Measurements from ENCODE around the gene LRRC10B.
A peak's percentile ranks its signal among the peaks of the same experiment; 100 is the strongest.

Gene LRRC10B

DNA sequence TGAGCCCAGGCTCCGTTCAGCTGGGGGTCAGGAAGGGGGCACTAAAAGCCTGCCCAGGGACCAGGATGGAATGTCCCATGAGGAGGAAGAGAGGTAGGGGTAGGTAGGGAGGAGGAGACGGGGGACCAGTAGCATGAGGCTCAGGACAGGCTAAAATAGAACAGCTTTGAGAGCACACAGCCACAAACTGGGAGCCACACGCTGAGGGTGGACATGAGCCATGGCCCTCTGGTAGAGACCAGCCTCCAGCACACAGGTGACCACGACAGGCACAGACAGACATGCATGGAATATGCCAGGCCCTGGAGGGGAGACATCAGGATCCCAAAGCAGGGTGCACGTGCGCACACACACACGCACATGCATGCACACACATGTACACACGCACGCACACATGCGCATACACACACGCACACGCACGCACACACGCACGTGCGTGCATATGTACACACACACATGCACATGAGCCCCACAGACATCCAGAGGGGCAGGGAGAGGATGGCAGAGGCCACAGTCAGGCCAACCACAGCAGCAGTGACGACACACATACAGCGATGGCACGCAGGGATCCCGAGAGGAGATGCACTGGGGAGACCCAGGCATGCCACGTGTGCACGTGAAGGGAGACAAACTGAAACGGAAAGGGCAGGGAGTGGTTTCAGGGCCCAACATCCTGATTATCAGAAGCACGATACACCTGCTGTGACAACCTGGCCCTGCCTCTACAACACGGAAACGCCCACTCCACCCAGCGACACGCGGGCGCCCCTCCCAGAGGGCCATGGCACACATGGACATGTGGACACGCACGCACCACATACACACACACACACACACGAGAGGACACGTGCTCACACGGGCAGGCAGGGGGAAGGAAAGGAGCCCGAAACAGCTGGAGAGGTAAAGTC lies 25.7 kb downstream of the LRRC10B start:
- WGBS (ENCODE audit: extremely low coverage, insufficient coverage, insufficient read length), result no CpG with 5 or more reads among the region's 36 CpGs
- no peak overlapping the region for H4K91ac ChIP-seq (ENCODE audit: low read depth, low read length)
- H2BK120ac ChIP-seq (ENCODE audit: insufficient read depth, low read length, poor library complexity), result no peak overlapping the region

DNA sequence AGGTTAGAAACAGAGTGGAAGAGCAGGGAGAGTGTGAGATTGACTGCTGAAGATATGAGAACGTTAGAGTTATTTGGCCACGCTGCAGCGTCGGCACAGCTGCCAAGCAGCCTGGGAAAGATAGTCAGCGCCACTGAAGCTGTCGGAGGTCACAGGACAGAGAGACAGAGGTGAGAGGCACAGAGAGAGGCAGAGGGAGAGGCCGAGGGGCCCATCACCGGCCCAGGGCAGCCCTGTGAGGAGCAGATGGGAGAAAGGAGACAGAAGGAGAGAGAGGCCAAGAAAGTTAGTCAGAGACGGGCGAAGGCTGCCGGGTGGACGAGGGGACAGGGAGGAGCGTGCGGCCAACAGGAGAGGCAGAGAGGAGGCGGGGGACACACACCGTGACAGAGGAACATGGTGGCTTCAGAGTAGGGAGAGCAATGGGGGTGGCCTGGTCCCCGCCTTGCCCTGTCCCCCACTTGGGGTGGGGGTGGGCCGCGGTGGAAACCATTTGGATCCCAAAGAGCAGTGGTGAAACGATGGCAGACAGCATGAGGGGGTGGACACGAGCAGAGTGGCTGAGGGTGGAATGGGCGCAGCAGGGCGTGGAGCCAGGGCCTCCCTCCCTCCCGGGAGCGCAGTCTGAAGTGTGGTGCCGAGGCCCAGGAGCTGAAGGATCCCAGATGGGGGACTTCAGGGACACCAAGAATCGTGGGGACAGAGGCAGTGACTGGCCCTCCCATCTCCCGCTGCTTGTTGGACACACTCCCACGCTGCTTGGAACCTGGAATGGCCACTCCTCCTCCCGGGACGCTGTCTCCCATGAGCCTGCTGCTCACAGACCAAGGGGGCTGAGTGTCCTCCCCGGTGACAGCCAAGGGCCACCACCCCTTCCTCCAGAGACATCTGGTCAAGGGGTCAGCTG lies 26.6 kb downstream of the LRRC10B start:
- WGBS (ENCODE audit: extremely low coverage, insufficient coverage, insufficient read length), result no CpG with 5 or more reads among the region's 32 CpGs
- Histone ChIP-seq H2BK12ac (ENCODE audit: low read length) (no peak overlapping the region), H2BK120ac (ENCODE audit: insufficient read depth, low read length, poor library complexity) (no peak overlapping the region), H4K8ac (ENCODE audit: low read depth, low read length) (no peak overlapping the region), H4K12ac (ENCODE audit: low read depth, low read length) (no peak overlapping the region), H3K4me1 (ENCODE audit: control insufficient read depth in 1 of 2, insufficient read depth in 2 of 2, low read length in 2 of 2) (peaks cover 26 to 32% of the 10 kb centered on the region in 2 experiments), H3K4me3 (ENCODE audit: low read depth, low read length) (peak overlapping the region; percentile 33), H3K36me3 (ENCODE audit: control insufficient read depth in 1 of 2, insufficient read depth in 2 of 2, low read length in 2 of 2) (peaks cover 3 to 6% of the 10 kb centered on the region in 2 experiments), H3K4me2 (ENCODE audit: low read length) (no peak overlapping the region), H3K18ac (ENCODE audit: low read length) (no peak overlapping the region), H3K9me3 (ENCODE audit: insufficient read depth, low read depth, low read length) (peaks cover 7% of the 10 kb centered on the region), H3K9ac (ENCODE audit: low read length) (no peak overlapping the region), H3K27me3 (ENCODE audit: insufficient read depth, low read length) (no peaks in the 10 kb centered on the region), H2BK5ac (ENCODE audit: low read depth, low read length, poor library complexity) (no peak overlapping the region), H2AFZ (ENCODE audit: insufficient read depth, low read length, poor library complexity) (no peak overlapping the region), H3K23ac (ENCODE audit: low read length) (no peak overlapping the region), H3K14ac (ENCODE audit: low read length) (no peak overlapping the region), H3K79me1 (ENCODE audit: low read length) (peaks cover 4% of the 10 kb centered on the region), H3K4ac (ENCODE audit: low read depth, low read length) (no peak overlapping the region), H3K27ac (ENCODE audit: low read depth, low read length) (no peak overlapping the region), H3K79me2 (ENCODE audit: control insufficient read depth, insufficient read depth, low read length, poor library complexity) (no peaks in the 10 kb centered on the region), H4K91ac (ENCODE audit: low read depth, low read length) (no peak overlapping the region), H2AK5ac (ENCODE audit: low read length) (no peak overlapping the region)
- DNase-seq, result no peak

More for the DNA sequence above, 25.7 kb downstream of the LRRC10B start:
- Histone ChIP-seq H2AK5ac (ENCODE audit: low read length) (no peak overlapping the region), H3K4me2 (ENCODE audit: low read length) (no peak overlapping the region), H4K8ac (ENCODE audit: low read depth, low read length) (no peak overlapping the region), H3K27me3 (ENCODE audit: insufficient read depth, low read length) (no peaks in the 10 kb centered on the region), H3K79me2 (ENCODE audit: control insufficient read depth, insufficient read depth, low read length, poor library complexity) (no peaks in the 10 kb centered on the region), H3K4me1 (ENCODE audit: control insufficient read depth in 1 of 2, insufficient read depth in 2 of 2, low read length in 2 of 2) (peaks cover 26 to 34% of the 10 kb centered on the region in 2 experiments), H3K4ac (ENCODE audit: low read depth, low read length) (no peak overlapping the region), H3K14ac (ENCODE audit: low read length) (no peak overlapping the region), H3K27ac (ENCODE audit: low read depth, low read length) (no peak overlapping the region), H3K18ac (ENCODE audit: low read length) (no peak overlapping the region), H4K12ac (ENCODE audit: low read depth, low read length) (no peak overlapping the region), H3K23ac (ENCODE audit: low read length) (no peak overlapping the region), H2AFZ (ENCODE audit: insufficient read depth, low read length, poor library complexity) (no peak overlapping the region), H3K36me3 (ENCODE audit: control insufficient read depth in 1 of 2, insufficient read depth in 2 of 2, low read length in 2 of 2) (peaks cover 3 to 6% of the 10 kb centered on the region in 2 experiments), H2BK5ac (ENCODE audit: low read depth, low read length, poor library complexity) (no peak overlapping the region), H3K4me3 (ENCODE audit: low read depth, low read length) (peak overlapping the region; percentile 65), H2BK12ac (ENCODE audit: low read length) (no peak overlapping the region), H3K9me3 (ENCODE audit: insufficient read depth, low read depth, low read length) (peaks cover 7% of the 10 kb centered on the region), H3K9ac (ENCODE audit: low read length) (no peak overlapping the region), H3K79me1 (ENCODE audit: low read length) (peaks cover 4% of the 10 kb centered on the region)
- DNase-seq, result no peak

DNA sequence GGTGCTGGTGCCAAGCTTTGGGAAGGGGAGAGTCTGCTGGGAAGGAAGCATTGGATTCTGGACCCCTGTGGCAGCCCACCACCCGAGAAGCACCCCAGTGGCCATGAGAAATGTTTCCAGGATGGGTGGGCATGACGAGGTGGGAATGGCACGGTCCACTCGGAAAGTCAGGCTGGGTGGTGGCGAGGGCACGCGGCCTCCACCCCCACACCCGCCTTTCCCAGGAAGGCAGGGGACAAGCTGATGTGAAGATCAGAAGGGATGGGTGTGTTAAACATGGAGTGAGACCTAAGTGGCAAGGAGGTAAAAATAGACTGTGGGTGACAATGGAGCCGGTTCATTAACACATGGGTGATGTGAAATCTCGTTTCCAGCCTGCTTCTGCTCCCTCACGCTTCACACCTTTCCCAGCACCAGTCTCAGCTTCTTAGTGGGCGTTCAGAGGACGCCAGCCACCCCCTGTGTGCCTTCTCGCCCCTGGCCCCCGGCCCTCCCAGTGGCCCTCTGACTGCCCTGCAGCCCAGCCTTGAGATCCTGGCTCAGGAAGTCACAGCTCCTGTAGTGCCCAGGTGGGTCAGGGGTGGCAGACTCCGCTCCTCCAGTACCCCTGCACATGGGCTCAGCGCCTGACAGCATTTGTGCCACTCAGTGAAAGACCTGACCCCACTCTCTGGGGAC lies 27.6 kb downstream of the LRRC10B start:
- Histone ChIP-seq H3K4me3 (ENCODE audit: low read depth, low read length) (no peak overlapping the region), H3K79me1 (ENCODE audit: low read length) (peaks cover 4% of the 10 kb centered on the region), H3K27ac (ENCODE audit: low read depth, low read length) (peak overlapping the region; percentile 1), H3K27me3 (ENCODE audit: insufficient read depth, low read length) (no peaks in the 10 kb centered on the region), H2BK120ac (ENCODE audit: insufficient read depth, low read length, poor library complexity) (no peak overlapping the region), H4K91ac (ENCODE audit: low read depth, low read length) (no peak overlapping the region), H3K23ac (ENCODE audit: low read length) (no peak overlapping the region), H2BK5ac (ENCODE audit: low read depth, low read length, poor library complexity) (peak overlapping the region; percentile 1), H3K4me2 (ENCODE audit: low read length) (no peak overlapping the region), H3K4ac (ENCODE audit: low read depth, low read length) (no peak overlapping the region), H3K18ac (ENCODE audit: low read length) (peak overlapping the region; percentile 9), H3K9ac (ENCODE audit: low read length) (no peak overlapping the region), H2AK5ac (ENCODE audit: low read length) (no peak overlapping the region), H3K36me3 (ENCODE audit: control insufficient read depth in 1 of 2, insufficient read depth in 2 of 2, low read length in 2 of 2) (peaks cover 8 to 13% of the 10 kb centered on the region in 2 experiments), H4K8ac (ENCODE audit: low read depth, low read length) (no peak overlapping the region), H3K79me2 (ENCODE audit: control insufficient read depth, insufficient read depth, low read length, poor library complexity) (no peaks in the 10 kb centered on the region), H3K4me1 (ENCODE audit: control insufficient read depth in 1 of 2, insufficient read depth in 2 of 2, low read length in 2 of 2) (peaks cover 26 to 31% of the 10 kb centered on the region in 2 experiments), H2BK12ac (ENCODE audit: low read length) (no peak overlapping the region), H3K14ac (ENCODE audit: low read length) (peak overlapping the region; percentile 27), H3K9me3 (ENCODE audit: insufficient read depth, low read depth, low read length) (peaks cover 7% of the 10 kb centered on the region), H2AFZ (ENCODE audit: insufficient read depth, low read length, poor library complexity) (no peak overlapping the region), H4K12ac (ENCODE audit: low read depth, low read length) (no peak overlapping the region)
- DNase-seq, result no peak
- no CpG with 5 or more reads among the region's 17 CpGs for WGBS (ENCODE audit: extremely low coverage, insufficient coverage, insufficient read length)

DNA sequence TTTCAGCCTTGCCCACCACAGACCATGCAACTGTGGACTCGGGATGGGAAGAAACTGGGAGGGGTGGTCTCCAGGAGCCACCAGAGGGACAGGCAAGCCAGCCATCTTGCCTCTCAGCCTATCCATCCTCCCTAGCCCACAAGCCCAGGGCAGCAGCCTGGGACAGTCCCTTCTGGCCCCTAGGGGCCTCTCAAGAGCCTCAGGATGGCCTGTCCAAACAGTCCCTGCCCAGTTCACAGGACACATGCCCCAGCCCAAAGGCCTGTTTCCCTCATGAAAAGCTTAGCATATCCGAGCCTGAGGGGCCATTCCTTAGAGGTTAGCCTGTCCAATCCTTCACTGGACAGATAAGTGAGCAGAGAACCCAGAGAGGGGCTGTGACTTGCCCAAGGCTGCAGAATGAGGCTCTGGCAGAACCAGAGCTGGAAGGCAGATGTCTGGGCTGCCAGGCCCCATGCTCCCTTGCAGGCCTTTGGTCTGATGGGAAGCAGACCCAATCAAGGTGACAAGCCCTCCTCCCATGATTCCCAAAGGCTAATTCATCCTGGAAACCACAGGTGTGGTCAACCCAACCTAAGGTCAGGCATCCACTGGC lies 28.2 kb downstream of the LRRC10B start:
- Histone ChIP-seq H3K23ac (ENCODE audit: low read length) (no peak overlapping the region), H3K4ac (ENCODE audit: low read depth, low read length) (no peak overlapping the region), H2BK5ac (ENCODE audit: low read depth, low read length, poor library complexity) (peak overlapping the region; percentile 1), H2BK120ac (ENCODE audit: insufficient read depth, low read length, poor library complexity) (no peak overlapping the region), H3K79me2 (ENCODE audit: control insufficient read depth, insufficient read depth, low read length, poor library complexity) (no peaks in the 10 kb centered on the region), H2BK12ac (ENCODE audit: low read length) (no peak overlapping the region), H3K9me3 (ENCODE audit: insufficient read depth, low read depth, low read length) (peaks cover 7% of the 10 kb centered on the region), H3K18ac (ENCODE audit: low read length) (peak overlapping the region; percentile 9), H4K91ac (ENCODE audit: low read depth, low read length) (no peak overlapping the region), H3K36me3 (ENCODE audit: control insufficient read depth in 1 of 2, insufficient read depth in 2 of 2, low read length in 2 of 2) (peaks cover 8 to 14% of the 10 kb centered on the region in 2 experiments), H3K27ac (ENCODE audit: low read depth, low read length) (peak overlapping the region; percentile 1), H4K12ac (ENCODE audit: low read depth, low read length) (no peak overlapping the region), H3K9ac (ENCODE audit: low read length) (no peak overlapping the region), H4K8ac (ENCODE audit: low read depth, low read length) (no peak overlapping the region), H3K79me1 (ENCODE audit: low read length) (peaks cover 4% of the 10 kb centered on the region), H3K4me1 (ENCODE audit: control insufficient read depth in 1 of 2, insufficient read depth in 2 of 2, low read length in 2 of 2) (peaks cover 27 to 33% of the 10 kb centered on the region in 2 experiments), H3K27me3 (ENCODE audit: insufficient read depth, low read length) (no peaks in the 10 kb centered on the region), H2AFZ (ENCODE audit: insufficient read depth, low read length, poor library complexity) (no peak overlapping the region), H3K14ac (ENCODE audit: low read length) (no peak overlapping the region), H2AK5ac (ENCODE audit: low read length) (no peak overlapping the region), H3K4me2 (ENCODE audit: low read length) (no peak overlapping the region), H3K4me3 (ENCODE audit: low read depth, low read length) (no peak overlapping the region)
- WGBS (ENCODE audit: extremely low coverage, insufficient coverage, insufficient read length), result no CpG with 5 or more reads among the region's 2 CpGs
- DNase-seq, result peak; percentile 3 to 16

All from trophoblast cell (in vitro differentiated cells and primary cell).